SH-SY5Y (cell line): Measurements from ENCODE around the gene RCAN2.

Experiments
- GATA2 ChIP-seq: IDR thresholded peaks from 2 replicates; pipeline ENCODE4 v1.6.1; 2011; ENCODE audit warnings: mild to moderate bottlenecking, low read depth, low read length
- GATA3 ChIP-seq: IDR thresholded peaks from 2 replicates; pipeline ENCODE4 v1.6.1; 2011; ENCODE audit warnings: low read depth, mild to moderate bottlenecking, low read length, moderate library complexity

GRCh38 chr6:46473881-46474280 lies 17.4 kb downstream of the RCAN2 start:
- TF ChIP-seq GATA3, result no peak
- TF ChIP-seq GATA2, result no peak
